ENCODE measurements around the gene SCYL2. TPM values are rescaled to one million over a fixed set of nuclear protein-coding genes. Genes with fewer than 3 reads are reported as not detected.

Gene SCYL2
- total RNA-seq, 2 experiments from 2014 or later: 37.5 to 40.8 TPM

DNA sequence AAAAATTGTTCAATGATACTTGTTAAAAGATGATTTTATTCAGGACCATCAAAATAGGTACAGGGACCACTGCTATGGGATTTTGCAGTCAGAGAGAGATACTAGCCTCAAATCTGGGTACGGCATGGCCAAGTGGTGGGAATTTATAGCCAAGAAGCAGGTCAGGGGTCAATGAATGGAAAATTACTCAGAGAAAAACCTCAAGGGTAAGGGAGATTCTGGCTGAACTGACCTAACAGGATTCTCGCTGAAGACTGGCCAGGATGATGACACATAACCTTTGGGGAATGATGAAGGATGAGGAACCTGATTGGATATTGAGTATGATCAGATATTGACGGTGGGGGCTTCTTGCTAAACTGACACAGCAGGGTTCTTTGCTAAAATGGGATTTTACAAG is 32.8 kb upstream of the SCYL2 start:
- no peaks in the 10 kb centered on the region for H3K9me3 Mint-ChIP-seq
- no peak overlapping the region for H3K27ac Mint-ChIP-seq
- H3K27me3 Mint-ChIP-seq: no peaks in the 10 kb centered on the region
- POLR2A ChIA-PET: no interaction called here
- no peak overlapping the region for H3K4me3 Mint-ChIP-seq
- ATAC-seq (ENCODE audit: poor library complexity) (no peak), DNase-seq (no peak)
- H3K9me3 ChIP-seq (ENCODE audit: control insufficient read depth in 1 of 2, insufficient read depth in 1 of 2, low read length in 2 of 2): no peaks in the 10 kb centered on the region
- intact Hi-C loops (cut with DNase I, micrococcal nuclease): loop anchor here (2.0 to 10.0 kb wide), 4 partner anchors 321 to 503 kb away; no protein-coding TSS in a partner anchor
- H3K27me3 ChIP-seq (ENCODE audit: control insufficient read depth in 1 of 2, insufficient read depth in 2 of 2, low read length in 2 of 2): no peaks in the 10 kb centered on the region
- H3K36me3 Mint-ChIP-seq (ENCODE audit: low read depth): no peaks in the 10 kb centered on the region
- H3K4me3 ChIP-seq (ENCODE audit: low read length): no peak overlapping the region
- H3K4me1 Mint-ChIP-seq (ENCODE audit: low read depth): no peaks in the 10 kb centered on the region
- TF ChIP-seq, protein P1, sequence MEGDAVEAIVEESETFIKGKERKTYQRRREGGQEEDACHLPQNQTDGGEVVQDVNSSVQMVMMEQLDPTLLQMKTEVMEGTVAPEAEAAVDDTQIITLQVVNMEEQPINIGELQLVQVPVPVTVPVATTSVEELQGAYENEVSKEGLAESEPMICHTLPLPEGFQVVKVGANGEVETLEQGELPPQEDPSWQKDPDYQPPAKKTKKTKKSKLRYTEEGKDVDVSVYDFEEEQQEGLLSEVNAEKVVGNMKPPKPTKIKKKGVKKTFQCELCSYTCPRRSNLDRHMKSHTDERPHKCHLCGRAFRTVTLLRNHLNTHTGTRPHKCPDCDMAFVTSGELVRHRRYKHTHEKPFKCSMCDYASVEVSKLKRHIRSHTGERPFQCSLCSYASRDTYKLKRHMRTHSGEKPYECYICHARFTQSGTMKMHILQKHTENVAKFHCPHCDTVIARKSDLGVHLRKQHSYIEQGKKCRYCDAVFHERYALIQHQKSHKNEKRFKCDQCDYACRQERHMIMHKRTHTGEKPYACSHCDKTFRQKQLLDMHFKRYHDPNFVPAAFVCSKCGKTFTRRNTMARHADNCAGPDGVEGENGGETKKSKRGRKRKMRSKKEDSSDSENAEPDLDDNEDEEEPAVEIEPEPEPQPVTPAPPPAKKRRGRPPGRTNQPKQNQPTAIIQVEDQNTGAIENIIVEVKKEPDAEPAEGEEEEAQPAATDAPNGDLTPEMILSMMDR (IDR thresholded peaks at IDR 0.05): no peak
- no peak overlapping the region for H3K27ac ChIP-seq (ENCODE audit: low read depth in 1 of 2, low read length in 2 of 2)
- H3K36me3 ChIP-seq (ENCODE audit: insufficient read depth, low read length): no peaks in the 10 kb centered on the region
- H3K4me1 ChIP-seq (ENCODE audit: insufficient read depth, low read length): no peaks in the 10 kb centered on the region
- CTCF ChIA-PET: interaction anchor here (0.9 to 1.5 kb wide), 5 partner anchors 9 to 1090 kb away, joined by 3 to 6 read pairs (median 3); partner anchors contain the start of genes DEPDC4 and SCYL2

DNA sequence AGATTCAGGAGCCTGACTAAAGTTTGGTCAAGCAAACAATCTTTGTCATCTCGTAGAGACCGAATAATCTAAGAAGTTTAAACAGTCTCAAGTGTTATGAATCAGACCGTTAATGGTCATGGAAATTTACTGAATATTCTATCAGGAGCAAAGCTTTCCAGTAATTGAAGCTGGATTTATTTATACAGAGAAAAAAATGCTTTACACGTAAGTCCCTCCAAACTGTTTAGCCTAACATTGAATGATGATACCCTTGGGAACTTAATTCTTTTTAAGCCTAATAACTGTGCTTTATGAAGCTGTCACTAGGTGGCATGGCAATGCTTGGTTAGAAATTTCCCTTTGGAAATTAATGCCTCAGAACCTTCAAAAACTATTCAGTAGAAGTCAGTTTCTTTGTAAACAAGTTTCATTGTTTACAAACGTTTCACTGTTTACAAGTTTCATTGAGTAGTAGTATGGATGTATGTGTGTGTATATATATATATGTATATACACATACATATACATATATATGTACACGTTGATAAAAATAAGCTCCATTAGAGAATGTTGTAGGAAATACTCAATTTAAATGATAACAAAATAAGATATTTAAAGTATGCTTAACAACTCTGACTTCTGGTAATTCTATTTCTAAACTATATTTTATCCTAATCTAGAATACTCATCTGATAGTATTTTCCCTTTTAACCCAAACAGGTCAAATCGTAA is 32.2 kb upstream of the SCYL2 start:
- no peaks in the 10 kb centered on the region for H3K4me1 ChIP-seq (ENCODE audit: insufficient read depth, low read length)
- Mint-ChIP-seq H3K27me3 (no peaks in the 10 kb centered on the region), H3K4me1 (ENCODE audit: low read depth) (no peaks in the 10 kb centered on the region), H3K36me3 (ENCODE audit: low read depth) (no peaks in the 10 kb centered on the region), H3K4me3 (no peak overlapping the region), H3K9me3 (no peaks in the 10 kb centered on the region), H3K27ac (no peak overlapping the region)
- no peaks in the 10 kb centered on the region for H3K27me3 ChIP-seq (ENCODE audit: control insufficient read depth in 1 of 2, insufficient read depth in 2 of 2, low read length in 2 of 2)
- intact Hi-C loops (cut with DNase I, micrococcal nuclease): loop anchor here (2.0 to 10.0 kb wide), 4 partner anchors 320 to 503 kb away; no protein-coding TSS in a partner anchor
- no peak overlapping the region for H3K27ac ChIP-seq (ENCODE audit: low read depth in 1 of 2, low read length in 2 of 2)
- peak in 4 of 14 experiments; percentile 18 to 53 (median 38) for DNase-seq
- ChIA-PET CTCF (interaction anchor here (0.9 to 1.5 kb wide), 5 partner anchors 9 to 1089 kb away, joined by 3 to 6 read pairs (median 3); partner anchors contain the start of genes DEPDC4 and SCYL2), POLR2A (interaction anchor here (0.6 kb wide), 1 partner anchor 1323 kb away, joined by 4 read pairs; no protein-coding TSS in a partner anchor)
- TF ChIP-seq, protein P1 (IDR thresholded peaks at IDR 0.05): peak; percentile 81
- H3K36me3 ChIP-seq (ENCODE audit: insufficient read depth, low read length): no peaks in the 10 kb centered on the region
- ATAC-seq (ENCODE audit: poor library complexity): no peak
- H3K4me3 ChIP-seq (ENCODE audit: low read length): no peak overlapping the region
- no peaks in the 10 kb centered on the region for H3K9me3 ChIP-seq (ENCODE audit: control insufficient read depth in 1 of 2, insufficient read depth in 1 of 2, low read length in 2 of 2)

DNA sequence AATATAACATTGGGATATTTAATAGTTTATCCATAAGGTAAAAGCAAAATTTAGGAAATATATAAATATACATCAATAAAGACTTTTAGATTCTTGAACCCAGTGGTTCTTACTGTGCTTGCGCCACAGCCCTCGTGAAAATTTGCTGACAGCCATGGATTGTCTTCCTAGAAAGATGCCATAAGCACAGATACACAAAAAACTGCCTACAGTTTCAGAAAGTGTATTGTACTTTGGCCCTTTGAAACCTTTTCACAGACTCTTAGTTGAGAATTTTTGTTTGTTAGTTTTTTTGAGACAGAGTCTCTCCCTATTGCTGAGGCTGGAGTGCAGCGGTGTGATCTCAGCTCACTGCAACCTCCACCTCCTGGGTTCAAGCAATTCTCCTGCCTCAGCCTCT is 28.2 kb upstream of the SCYL2 start:
- no peaks in the 10 kb centered on the region for H3K4me1 Mint-ChIP-seq (ENCODE audit: low read depth)
- H3K4me1 ChIP-seq (ENCODE audit: insufficient read depth, low read length): no peaks in the 10 kb centered on the region
- DNase-seq (no peak), ATAC-seq (ENCODE audit: poor library complexity) (no peak)
- ChIA-PET POLR2A (no interaction called here), CTCF (no interaction called here)
- no peaks in the 10 kb centered on the region for H3K9me3 ChIP-seq (ENCODE audit: control insufficient read depth in 1 of 2, insufficient read depth in 1 of 2, low read length in 2 of 2)
- intact Hi-C loops (cut with DNase I, micrococcal nuclease): loop anchor here (10.0 kb wide), 1 partner anchor 436 kb away; no protein-coding TSS in a partner anchor
- H3K27me3 ChIP-seq (ENCODE audit: control insufficient read depth in 1 of 2, insufficient read depth in 2 of 2, low read length in 2 of 2): no peaks in the 10 kb centered on the region
- H3K27ac Mint-ChIP-seq: no peak overlapping the region
- H3K27ac ChIP-seq (ENCODE audit: low read depth in 1 of 2, low read length in 2 of 2): no peak overlapping the region
- H3K4me3 ChIP-seq (ENCODE audit: low read length): no peak overlapping the region
- no peak overlapping the region for H3K4me3 Mint-ChIP-seq
- no peaks in the 10 kb centered on the region for H3K9me3 Mint-ChIP-seq
- H3K36me3 ChIP-seq (ENCODE audit: insufficient read depth, low read length): no peaks in the 10 kb centered on the region
- H3K27me3 Mint-ChIP-seq: no peaks in the 10 kb centered on the region
- H3K36me3 Mint-ChIP-seq (ENCODE audit: low read depth): no peaks in the 10 kb centered on the region
- TF ChIP-seq, protein P1 (IDR thresholded peaks at IDR 0.05): no peak

All from CD4-positive, alpha-beta T cell (primary cell).